Spleen (tissue), 11 donors: ENCODE results near the gene ANKRD17. TPM values are rescaled to one million over a fixed set of nuclear protein-coding genes. Genes with fewer than 3 reads are reported as not detected.
"Not testable (repeated sequence)": the region's sequence is repeated elsewhere in the genome, so short reads cannot be mapped to it uniquely, and the experiment has no call there.

ENCODE experiments used
- DNase-seq: peaks from one replicate; pipeline ENCODE4 v3.0.0-alpha.2; 2020
- H3K27ac ChIP-seq, 8 donors: fragments of 200-600 bp; sonication (generic) in 7 of 8; 1 replicate in 4 of 8; 2 replicates in 4 of 8; pipeline versions ENCODE4 v1.5.0 to v1.8.0; 2016 to 2021; ENCODE audit warnings: inconsistent platforms in 4 of 8, mild to moderate bottlenecking in 4 of 8, moderate library complexity in 1 of 8
- H3K27me3 ChIP-seq, 7 donors: fragments of 200-600 bp; sonication (generic) in 6 of 7; replicated peaks in 1 of 7; 1 replicate in 4 of 7; 2 replicates in 3 of 7; pipeline versions ENCODE4 v1.5.0 to v1.8.0; 2016 to 2021; ENCODE audit warnings: inconsistent platforms in 3 of 7, mild to moderate bottlenecking in 1 of 7
- H3K36me3 ChIP-seq, 6 donors: fragments of 200-600 bp; sonication (generic) in 5 of 6; 1 replicate in 4 of 6; 2 replicates in 2 of 6; pipeline versions ENCODE4 v1.5.0 to v1.8.0; 2016 to 2021; ENCODE audit warnings: inconsistent platforms in 2 of 6
- H3K4me1 ChIP-seq, 6 donors: fragments of 200-600 bp; sonication (generic) in 5 of 6; 1 replicate in 3 of 6; 2 replicates in 3 of 6; pipeline versions ENCODE4 v1.5.0 to v1.8.0; 2016 to 2021; ENCODE audit warnings: inconsistent platforms in 3 of 6
- H3K4me3 ChIP-seq, 8 donors: fragments of 200-600 bp; sonication (generic) in 7 of 8; 1 replicate in 4 of 8; 2 replicates in 4 of 8; pipeline versions ENCODE4 v1.5.0 to v1.8.0; 2016 to 2021; ENCODE audit warnings: inconsistent platforms in 4 of 8, mild to moderate bottlenecking in 4 of 8, moderate library complexity in 2 of 8
- H3K9me3 ChIP-seq, 8 donors: fragments of 200-600 bp; sonication (generic) in 7 of 8; 1 replicate in 4 of 8; 2 replicates in 4 of 8; pipeline versions ENCODE4 v1.5.0 to v1.8.0; 2016 to 2021; ENCODE audit warnings: inconsistent platforms in 4 of 8
- POLR2A ChIP-seq, 3 donors: fragments of 450-650 bp; IDR thresholded peaks; one replicate each; pipeline ENCODE4 v1.5.1; 2017; ENCODE audit warnings: antibody characterized with exemption in 3 of 3, mild to moderate bottlenecking in 1 of 3
- POLR2AphosphoS5 ChIP-seq, 3 donors: sonication (generic); formaldehyde crosslinking; IDR thresholded peaks; one replicate each; pipeline ENCODE4 v1.5.1; 2017; ENCODE audit warnings: antibody characterized with exemption in 3 of 3
- WGBS, 5 donors: extraction: QIAGEN DNeasy Blood & Tissue Kit in 3 of 5; methylation state at CpG; one replicate each; pipeline versions ENCODE4 v1.1.5 to v1.1.7; 2013 to 2018; 5-methylcytosine and 5-hydroxymethylcytosine counted together
- intact Hi-C: fragments of 100-400 bp; cut with DNase I; formaldehyde crosslinking; loops from one replicate; pipeline ENCODE4 v1.15.0; 2023; ENCODE audit warnings: low total_unique reads
- polyA plus RNA-seq, 3 donors: library from polyadenylated mRNA; stranded (reverse); fragments of 200-250 nt; gene quantifications; one replicate each; pipeline ENCODE4 v1.2.1, GENCODE V29; 2013
- total RNA-seq, 7 donors: library from RNA; depleted of rRNA in 3 of 7; stranded (reverse); fragments of >200 nt in 3 of 7; fragmentation: NEBNext Ultra II Directional in 4 of 7; extraction: Animal tissue kit (Norgen Biotek cat#: 25700) in 4 of 7; gene quantifications; one replicate each; pipeline versions ENCODE4 v1.1.0 to v1.2.1, GENCODE V29; 2016 to 2021
- TF ChIP-seq, protein P1 (sequence below), 11 experiments: fragments of 200-600 bp in 7 of 11; fragments of 450-650 bp in 4 of 11; sonication (generic) in 4 of 11; IDR thresholded peaks in 8 of 11; conservative IDR thresholded peaks in 3 of 11; 1 replicate in 7 of 11; 2 replicates in 4 of 11; pipeline versions ENCODE4 v1.4.0 to v1.8.0; 2016 to 2021; ENCODE audit warnings: antibody characterized with exemption in 11 of 11, inconsistent platforms in 4 of 11, mild to moderate bottlenecking in 1 of 11
- donor health status: healthy with polysubstance abuse.
- donor health status: DM: no; HTN: no; CAD: no; lungs with moderate emphysema.
- donor health status: DM: no; HTN: no; CAD: no.
- donor health status: Bipolar disorder and iron deficiency.
- donor health status: healthy.
- donor health status: DM: no; HTN: no; CAD: no.
- donor health status: DM: yes; HTN: yes; CAD: no.

ANKRD17 gene
- total and polyA plus RNA-seq, 10 donors, result 7.1 to 71.5 (median 60.0) TPM

DNA sequence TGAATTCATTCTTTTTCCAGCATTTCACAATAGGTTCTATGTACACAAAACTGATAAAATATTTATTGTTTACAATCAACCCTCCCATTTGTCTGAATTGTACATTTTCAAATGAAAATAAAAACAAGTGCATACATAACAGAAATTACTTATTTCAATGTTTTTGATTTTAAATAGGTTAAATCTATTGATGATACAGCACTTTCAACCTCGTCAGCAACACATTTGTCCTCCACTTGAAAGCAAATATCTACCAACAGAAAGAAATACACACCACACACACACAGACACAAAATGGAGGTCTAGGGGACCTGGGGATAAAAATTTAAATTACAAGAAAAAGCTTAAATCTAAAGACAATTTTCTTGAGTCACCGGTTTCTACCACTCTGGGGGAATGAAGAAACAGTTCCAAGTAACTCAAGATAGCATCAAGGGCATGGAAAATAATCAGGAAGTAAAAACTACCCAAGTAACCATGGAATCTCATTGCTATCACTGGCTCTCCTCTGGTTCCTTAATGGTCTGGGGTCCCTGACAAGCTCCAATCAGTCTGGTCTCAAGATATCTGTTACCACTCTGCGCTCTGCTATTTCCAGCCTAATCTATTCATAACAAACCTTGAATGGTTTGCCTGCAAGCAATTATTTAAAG lies 27.6 kb downstream of the ANKRD17 start:
- H3K27ac ChIP-seq, result no peak overlapping the region
- peaks cover 0 to 11% (median 0%) of the 10 kb centered on the region in 6 donors for H3K4me1 ChIP-seq
- peaks cover 0 to 43% (median 9%) of the 10 kb centered on the region in 6 donors for H3K36me3 ChIP-seq
- peaks cover 0 to 5% (median 0%) of the 10 kb centered on the region in 8 donors for H3K9me3 ChIP-seq
- intact Hi-C loops, result no loop called here
- no peak for DNase-seq
- H3K27me3 ChIP-seq, result no peaks in the 10 kb centered on the region
- WGBS, 5 donors, result 91 to 95% (median 94%) methylated on average over 3 of the region's 3 CpGs
- H3K4me3 ChIP-seq, result no peak overlapping the region
- no peak for TF ChIP-seq POLR2A (IDR thresholded peaks at IDR 0.05)

DNA sequence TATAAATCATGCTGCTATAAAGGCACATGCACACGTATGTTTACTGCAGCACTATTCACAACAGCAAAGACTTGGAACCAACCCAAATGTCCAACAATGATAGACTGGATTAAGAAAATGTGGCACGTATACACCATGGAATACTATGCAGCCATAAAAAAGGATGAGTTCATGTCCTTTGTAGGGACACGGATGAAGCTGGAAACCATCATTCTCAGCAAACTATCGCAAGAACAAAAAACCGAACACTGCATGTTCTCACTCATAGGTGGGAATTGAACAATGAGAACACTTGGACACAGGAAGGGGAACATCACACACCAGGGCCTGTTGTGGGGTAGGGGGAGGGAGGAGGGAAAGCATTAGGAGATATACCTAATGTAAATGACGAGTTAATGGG lies 29.8 kb downstream of the ANKRD17 start:
- WGBS, 5 donors, result 87 to 100% (median 97%) methylated on average over 4 to 6 of the region's 6 CpGs
- H3K9me3 ChIP-seq, DNase-seq, intact Hi-C loops, H3K4me3 ChIP-seq, H3K27me3 ChIP-seq, H3K27ac ChIP-seq: not testable (repeated sequence)
- Histone ChIP-seq H3K4me1 (peaks cover 8 to 29% (median 11%) of the 10 kb centered on the region in 6 donors), H3K36me3 (peaks cover 0 to 28% (median 2%) of the 10 kb centered on the region in 6 donors)

DNA sequence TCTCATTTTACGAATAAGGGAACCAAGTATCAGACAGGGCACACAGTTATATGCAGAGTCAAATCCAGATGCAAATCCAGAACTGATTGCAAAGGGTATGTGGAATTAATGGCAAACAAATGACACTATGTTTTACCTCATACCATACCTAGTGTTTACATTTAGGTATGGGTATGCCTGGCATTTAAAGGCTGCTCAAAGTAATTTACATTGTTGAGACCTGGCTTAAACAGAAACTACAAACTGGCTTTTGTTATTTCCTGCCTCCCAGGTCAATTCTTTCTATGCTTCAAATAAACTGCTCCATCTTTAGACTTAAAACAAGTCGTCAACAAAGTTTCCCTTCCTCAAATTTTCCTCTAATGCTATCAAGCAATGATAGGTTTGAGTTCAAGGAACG lies 33.7 kb downstream of the ANKRD17 start:
- Histone ChIP-seq H3K4me3 (no peak overlapping the region), H3K27ac (peak overlapping the region in 5 of 8 donors; percentile 34 to 86 (median 46)), H3K27me3 (no peaks in the 10 kb centered on the region), H3K36me3 (no peaks in the 10 kb centered on the region), H3K9me3 (peaks cover 0 to 5% (median 0%) of the 10 kb centered on the region in 8 donors), H3K4me1 (peaks cover 22 to 57% (median 45%) of the 10 kb centered on the region in 6 donors)
- intact Hi-C loops, result no loop called here
- TF ChIP-seq, protein P1, sequence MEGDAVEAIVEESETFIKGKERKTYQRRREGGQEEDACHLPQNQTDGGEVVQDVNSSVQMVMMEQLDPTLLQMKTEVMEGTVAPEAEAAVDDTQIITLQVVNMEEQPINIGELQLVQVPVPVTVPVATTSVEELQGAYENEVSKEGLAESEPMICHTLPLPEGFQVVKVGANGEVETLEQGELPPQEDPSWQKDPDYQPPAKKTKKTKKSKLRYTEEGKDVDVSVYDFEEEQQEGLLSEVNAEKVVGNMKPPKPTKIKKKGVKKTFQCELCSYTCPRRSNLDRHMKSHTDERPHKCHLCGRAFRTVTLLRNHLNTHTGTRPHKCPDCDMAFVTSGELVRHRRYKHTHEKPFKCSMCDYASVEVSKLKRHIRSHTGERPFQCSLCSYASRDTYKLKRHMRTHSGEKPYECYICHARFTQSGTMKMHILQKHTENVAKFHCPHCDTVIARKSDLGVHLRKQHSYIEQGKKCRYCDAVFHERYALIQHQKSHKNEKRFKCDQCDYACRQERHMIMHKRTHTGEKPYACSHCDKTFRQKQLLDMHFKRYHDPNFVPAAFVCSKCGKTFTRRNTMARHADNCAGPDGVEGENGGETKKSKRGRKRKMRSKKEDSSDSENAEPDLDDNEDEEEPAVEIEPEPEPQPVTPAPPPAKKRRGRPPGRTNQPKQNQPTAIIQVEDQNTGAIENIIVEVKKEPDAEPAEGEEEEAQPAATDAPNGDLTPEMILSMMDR (IDR thresholded peaks at IDR 0.05 in 8 of 11, conservative IDR thresholded peaks at IDR 0.05 in 3 of 11), result no peak
- TF ChIP-seq POLR2A (IDR thresholded peaks at IDR 0.05), result no peak
- no peak for DNase-seq
- WGBS, 5 donors, result 52 to 74% (median 70%) methylated on average over 3 of the region's 3 CpGs

DNA sequence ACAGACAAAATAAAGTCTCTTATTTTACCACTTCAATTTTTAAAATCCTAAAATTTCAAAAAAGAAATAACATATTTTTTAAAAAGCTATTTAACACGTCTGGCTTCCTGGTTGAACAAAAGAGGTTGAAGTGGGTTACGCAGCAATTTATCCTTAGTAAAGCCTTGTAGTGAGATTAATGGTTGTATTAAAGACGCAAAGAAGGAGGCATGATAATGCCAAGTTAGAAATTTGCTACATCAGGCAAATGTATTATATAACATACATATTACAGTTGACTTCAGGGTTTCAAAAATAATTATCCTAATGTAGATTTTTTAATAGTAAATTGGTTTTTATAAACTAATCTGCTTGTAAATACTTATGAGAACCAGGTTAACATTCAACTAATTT lies 35.3 kb downstream of the ANKRD17 start:
- 16 to 27% (median 23%) methylated on average over 3 of the region's 3 CpGs for WGBS, 5 donors
- TF ChIP-seq POLR2A (IDR thresholded peaks at IDR 0.05) (no peak), POLR2AphosphoS5 (IDR thresholded peaks at IDR 0.05) (no peak)
- TF ChIP-seq, protein P1 (IDR thresholded peaks at IDR 0.05 in 8 of 11, conservative IDR thresholded peaks at IDR 0.05 in 3 of 11), result no peak
- Histone ChIP-seq H3K4me1 (peaks cover 22 to 73% (median 49%) of the 10 kb centered on the region in 6 donors), H3K9me3 (no peaks in the 10 kb centered on the region), H3K4me3 (peak overlapping the region in 6 of 8 donors; percentile 29 to 66 (median 40)), H3K36me3 (no peaks in the 10 kb centered on the region), H3K27ac (peak overlapping the region; percentile 71 to 91 (median 86)), H3K27me3 (no peaks in the 10 kb centered on the region)
- intact Hi-C loops, result no loop called here
- DNase-seq, result no peak

DNA sequence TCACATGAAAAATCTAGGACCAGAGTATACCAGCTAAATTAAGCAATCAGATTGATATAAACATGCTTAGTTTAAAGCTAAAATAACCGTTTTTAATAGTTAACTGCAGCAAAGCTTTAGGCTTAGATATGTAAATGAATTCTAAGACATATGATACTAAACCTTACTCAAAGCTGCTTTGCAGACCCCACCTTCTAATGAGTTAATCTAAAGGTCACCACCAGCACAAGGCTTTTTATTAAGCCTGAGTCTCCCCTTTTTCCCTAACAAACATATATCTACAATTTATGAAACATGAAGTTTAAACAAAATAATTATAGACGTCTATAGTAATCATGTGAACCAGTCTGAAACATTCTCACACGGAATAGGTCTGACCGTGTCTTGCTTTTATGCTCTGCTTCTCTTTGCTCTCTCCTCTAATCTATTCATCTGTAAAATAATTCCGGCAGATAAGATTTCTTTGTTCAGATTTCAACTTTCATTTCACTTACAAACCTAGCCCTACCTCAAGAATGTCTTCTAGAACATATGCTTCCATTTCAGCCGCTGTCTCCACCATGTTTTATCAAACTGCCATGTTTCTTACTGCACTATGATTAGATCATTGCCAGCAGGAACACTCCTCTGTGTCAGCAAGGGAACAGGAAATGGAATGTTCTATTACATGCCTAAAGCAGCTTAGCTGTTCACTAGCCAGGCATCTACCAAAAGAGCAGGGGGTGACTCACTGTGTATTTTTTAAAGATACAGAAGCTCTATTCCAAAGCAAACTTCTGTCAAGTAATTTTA lies 35.9 kb downstream of the ANKRD17 start:
- H3K36me3 ChIP-seq, result no peaks in the 10 kb centered on the region
- no peak for DNase-seq
- H3K9me3 ChIP-seq, result no peaks in the 10 kb centered on the region
- peaks cover 22 to 73% (median 49%) of the 10 kb centered on the region in 6 donors for H3K4me1 ChIP-seq
- no peaks in the 10 kb centered on the region for H3K27me3 ChIP-seq
- 2 to 12% (median 7%) methylated on average over 6 of the region's 6 CpGs for WGBS, 5 donors
- intact Hi-C loops, result no loop called here
- peak overlapping the region; percentile 29 to 66 (median 40) for H3K4me3 ChIP-seq
- peak overlapping the region; percentile 71 to 91 (median 86) for H3K27ac ChIP-seq
- TF ChIP-seq POLR2AphosphoS5 (IDR thresholded peaks at IDR 0.05) (peak in 1 of 3 donors; percentile 85), POLR2A (IDR thresholded peaks at IDR 0.05) (peak in 1 of 3 donors; percentile 35)
- TF ChIP-seq, protein P1 (IDR thresholded peaks at IDR 0.05 in 8 of 11, conservative IDR thresholded peaks at IDR 0.05 in 3 of 11), result no peak
